ENCODE measurements around the gene CRYL1.

CRYL1 gene

DNA sequence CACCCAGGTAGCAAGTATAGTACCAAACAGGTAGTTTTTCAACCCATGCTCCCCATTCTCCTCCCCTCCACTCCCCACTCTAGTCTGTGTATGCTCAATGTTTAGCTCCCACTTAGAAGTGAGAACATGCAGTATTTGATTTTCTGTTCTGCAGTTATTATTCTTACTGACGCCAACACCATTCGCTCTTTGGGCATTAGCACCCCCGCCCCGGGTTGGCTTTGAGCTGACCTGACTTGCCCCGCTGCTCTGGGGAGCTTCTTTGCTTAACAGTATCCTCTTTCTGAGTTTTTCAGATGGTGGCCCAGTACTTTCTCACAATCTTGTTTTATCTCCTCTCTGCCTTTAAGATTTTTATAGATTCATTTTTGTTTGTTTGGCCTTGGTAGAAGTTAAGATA, 138.7 kb downstream of the CRYL1 start:
- in situ Hi-C loops (cut with HindIII; ENCODE audit: low sequenced_read_pairs) = no loop called here

DNA sequence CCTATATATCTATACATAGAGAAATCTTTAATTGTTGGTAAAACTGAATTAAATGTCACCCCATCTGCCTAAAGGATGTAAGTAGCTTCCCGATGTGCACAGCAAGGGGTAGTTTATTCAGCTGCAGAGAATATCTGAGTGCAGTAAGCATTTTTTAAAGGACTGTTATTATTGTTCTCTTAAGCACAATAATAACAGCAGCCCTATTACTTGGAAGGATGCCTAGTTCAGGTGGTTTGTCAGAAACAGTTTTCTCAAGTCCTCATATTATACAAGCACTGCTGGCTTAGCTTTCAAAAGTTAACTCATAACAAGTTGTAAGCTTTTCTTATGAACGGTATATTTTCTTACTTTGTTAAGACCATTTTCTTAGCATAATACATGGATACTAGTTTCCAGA, 142.6 kb downstream of the CRYL1 start:
- in situ Hi-C loops (cut with HindIII; ENCODE audit: low sequenced_read_pairs) = no loop called here

DNA sequence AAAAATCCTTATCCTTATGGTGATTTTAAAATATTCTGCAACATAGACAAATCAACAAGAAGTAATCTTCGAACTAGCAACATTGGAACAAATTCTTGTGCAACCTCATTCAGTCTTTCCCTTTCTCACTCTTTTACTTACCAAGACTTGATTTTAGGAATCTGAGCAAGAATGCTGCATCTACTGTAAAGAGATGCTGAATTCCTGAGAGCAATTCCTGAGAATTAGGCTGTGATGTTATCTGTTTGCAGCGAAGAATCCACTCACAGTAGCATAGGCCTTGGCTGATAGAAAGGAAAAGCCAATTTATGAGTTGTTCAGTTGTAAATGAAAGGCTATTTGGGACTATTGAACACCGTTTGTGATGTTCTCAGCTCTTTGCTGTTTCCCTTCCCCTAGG, 144.3 kb downstream of the CRYL1 start:
- in situ Hi-C loops (cut with HindIII; ENCODE audit: low sequenced_read_pairs) = no loop called here

DNA sequence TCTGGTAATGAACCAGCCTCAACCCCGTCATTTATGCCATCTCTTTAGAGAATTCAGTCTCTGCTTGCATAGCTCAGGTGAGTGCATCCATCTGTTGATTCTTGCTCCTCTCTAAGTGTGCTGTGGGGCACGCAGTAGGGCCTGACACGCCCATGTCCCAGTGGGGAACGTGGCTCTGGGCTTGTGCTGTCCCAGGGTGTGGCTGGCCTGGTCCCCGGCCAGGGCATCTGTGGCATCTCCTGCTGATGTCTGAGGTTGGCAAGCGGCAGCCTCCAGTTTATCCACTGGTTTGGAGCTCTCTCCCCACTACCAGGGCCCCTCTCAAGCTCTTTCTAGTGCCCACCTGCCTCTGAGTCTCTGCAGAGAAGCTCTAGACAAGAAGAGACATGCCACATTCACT, 146.9 kb downstream of the CRYL1 start:
- in situ Hi-C loops (cut with HindIII; ENCODE audit: low sequenced_read_pairs) = no loop called here

DNA sequence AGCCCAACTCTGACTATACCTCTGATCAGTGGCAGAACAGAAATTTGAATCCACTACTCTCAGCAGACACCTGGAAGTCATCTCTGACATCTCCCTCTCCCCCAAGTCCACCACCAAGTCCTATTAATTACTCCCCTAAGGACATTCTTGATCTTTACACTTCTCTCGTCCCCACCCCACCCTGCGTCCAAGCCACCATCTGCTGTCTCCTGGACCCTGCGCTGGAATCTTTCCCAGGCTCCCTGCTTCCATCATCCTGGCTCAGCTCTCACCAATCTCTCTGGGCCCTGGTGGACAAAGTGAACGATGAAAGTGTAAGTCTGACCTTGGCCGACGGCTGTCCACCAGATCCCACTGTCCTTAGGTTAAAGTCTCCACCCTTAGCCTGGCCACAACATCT, 147.9 kb downstream of the CRYL1 start:
- in situ Hi-C loops (cut with HindIII; ENCODE audit: low sequenced_read_pairs) = no loop called here

DNA sequence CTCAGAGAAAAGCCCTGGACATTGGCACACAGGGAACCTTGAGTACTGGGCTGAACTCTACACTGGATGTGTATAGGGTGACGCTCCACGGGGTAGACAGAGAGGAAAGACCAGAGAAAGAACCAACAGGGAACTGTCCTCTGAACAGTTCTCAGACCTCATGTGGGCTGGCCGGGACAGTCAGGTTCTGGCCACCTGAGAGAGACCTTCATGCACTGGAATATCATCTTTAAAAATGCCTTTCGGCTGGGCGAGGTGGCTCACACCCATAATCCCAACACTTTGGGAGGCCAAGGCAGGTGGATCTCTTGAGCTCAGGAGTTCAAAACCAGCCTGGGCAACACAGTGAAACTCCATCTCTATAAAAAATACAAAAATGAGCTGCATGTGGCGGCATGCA, 149.8 kb downstream of the CRYL1 start:
- in situ Hi-C loops (cut with HindIII; ENCODE audit: low sequenced_read_pairs) = no loop called here

DNA sequence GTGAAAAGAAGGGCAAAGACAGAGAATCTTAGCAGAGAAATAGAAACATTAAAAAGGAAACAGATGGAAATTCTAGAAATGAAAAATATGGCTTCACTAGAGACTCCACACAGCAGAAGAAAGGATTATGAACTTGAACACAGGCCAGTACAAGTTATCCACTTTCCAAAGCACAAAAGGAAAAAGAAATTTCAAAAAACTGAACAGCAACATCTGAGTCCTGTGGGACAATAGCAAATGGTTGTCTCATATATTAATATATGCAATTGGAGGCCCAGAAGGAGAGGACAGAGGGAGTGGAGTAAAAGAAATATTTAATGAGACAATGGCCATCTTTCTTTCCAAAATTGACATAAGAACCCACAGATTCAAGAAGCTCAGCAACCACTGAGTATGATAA, 151.8 kb downstream of the CRYL1 start:
- in situ Hi-C loops (cut with HindIII; ENCODE audit: low sequenced_read_pairs) = no loop called here

DNA sequence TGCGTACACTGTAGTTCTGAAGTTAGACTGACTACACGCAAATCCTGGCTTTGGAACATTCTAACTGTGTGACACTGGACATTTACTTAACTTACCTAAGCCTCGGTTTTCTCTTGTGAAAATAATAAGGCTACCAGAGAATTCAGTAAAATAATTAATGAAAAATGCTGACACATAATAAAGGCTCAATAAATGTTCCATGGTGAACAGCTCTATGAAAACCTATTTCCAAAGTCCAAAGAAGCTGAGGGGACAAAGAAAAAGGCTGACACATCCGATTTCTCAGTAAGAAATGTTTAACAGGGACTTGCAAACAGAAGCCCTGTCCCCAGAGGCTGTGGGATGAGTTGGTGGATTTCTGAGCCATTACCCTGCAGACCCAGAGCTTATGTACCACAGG, 153.8 kb downstream of the CRYL1 start:
- in situ Hi-C loops (cut with HindIII; ENCODE audit: low sequenced_read_pairs) = no loop called here

DNA sequence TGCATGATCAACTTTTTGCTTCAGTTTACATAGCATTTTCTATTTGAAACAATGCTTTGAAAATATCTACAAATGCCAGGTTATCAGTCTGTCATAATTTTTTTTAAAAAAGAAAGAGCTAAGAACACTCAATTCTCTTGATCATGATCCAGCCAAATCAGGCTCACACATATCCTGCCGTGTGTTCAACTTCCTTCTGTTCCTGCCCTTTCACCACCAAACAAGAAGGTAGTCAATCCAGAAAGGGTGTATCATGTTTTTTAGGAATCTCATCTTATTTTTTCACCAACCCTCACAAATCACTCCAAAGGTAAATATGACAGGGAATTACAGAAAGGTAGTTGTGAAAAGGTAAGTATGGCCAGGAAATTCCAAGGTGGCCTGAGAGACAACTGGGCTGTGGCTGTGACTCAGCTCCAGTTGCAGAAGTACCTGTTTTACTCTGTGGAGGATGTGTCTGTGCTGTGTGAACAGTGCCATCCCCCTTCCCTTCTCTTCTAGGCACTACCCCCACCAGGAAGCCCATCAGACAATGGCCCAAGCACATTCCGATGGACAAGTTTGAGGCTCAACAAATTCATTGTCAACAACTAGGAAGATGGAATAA, 154.7 kb downstream of the CRYL1 start:
- in situ Hi-C loops (cut with HindIII; ENCODE audit: low sequenced_read_pairs) = no loop called here

DNA sequence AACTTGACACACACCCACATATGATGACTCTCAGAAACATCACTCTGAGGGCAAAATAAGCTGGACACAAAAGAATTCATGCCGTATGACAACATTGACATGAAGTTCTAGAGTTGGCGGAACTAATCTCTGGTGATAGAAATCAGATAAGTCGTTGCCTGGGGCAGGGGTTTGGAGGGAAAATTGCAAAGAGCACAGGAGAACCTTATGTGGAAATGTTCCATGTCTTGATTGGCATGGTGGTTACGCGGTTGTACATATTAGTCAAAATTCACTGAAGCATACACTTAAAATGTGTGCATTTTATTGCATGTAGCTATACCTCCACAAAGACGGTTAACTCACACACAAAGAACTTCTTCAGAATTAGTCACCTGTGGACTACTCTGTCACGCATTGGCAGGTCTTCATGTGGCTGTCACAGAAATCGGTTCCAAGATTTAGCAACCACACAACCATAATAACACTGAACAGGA, 155.7 kb downstream of the CRYL1 start:
- in situ Hi-C loops (cut with HindIII; ENCODE audit: low sequenced_read_pairs) = no loop called here

DNA sequence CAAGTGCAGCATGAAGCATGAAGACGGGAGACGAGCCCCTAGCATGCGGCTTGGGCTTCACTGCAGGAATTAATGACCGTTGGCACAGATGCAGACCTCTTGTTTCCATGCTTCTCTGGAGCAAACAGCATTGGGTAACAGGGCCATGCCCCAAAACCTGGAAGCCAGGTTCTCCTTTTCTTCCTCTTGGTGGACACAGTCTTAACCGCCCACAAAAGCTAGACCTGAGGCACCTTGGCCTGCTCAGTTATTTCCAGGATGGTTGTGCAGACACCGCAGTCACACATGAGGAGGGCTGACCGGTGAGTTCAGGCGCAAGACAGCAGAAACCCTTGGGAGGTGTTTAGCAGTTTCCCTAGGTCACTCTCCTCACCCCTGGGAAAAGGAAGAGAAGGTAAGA, 159.6 kb downstream of the CRYL1 start:
- in situ Hi-C loops (cut with HindIII; ENCODE audit: low sequenced_read_pairs) = no loop called here

DNA sequence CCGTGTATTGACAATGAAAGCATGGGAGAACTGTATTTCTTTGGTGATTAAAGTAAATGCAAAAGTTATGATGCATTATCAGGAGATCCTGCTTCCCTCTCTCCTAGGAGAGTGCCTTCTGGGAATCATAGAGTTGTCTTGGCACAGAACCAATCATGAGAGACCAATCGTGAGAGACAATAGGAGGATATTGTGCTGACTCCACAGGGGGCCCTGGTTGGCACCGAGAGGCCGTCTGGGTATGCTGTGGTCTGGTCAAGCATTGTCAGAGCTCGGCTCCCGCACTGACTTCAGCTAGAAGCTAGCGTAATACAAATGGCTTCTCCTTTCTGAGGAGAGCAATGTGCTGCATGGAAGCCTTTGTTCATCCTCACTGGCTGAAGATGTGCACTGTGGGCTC, 162.1 kb downstream of the CRYL1 start:
- in situ Hi-C loops (cut with HindIII; ENCODE audit: low sequenced_read_pairs) = no loop called here

DNA sequence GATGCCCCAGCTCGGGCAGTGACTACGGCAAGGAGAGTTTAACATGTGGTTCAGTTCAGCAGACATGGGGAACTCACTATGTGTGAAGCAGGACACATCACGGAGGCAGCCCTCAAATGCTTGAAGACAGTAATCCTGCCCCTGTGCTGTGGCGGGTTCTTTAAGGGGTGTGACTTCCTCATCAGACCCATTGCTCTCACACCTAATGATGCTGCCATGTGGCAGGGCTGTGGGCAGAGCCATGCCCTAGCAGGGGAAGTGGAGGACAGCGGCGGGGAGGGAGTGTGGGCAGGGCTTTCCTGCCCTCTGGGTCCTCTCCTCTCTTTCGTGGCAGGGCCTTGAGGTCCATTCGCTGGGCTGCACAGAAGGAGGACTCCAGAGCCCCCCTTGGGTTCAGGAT, 162.5 kb downstream of the CRYL1 start:
- in situ Hi-C loops (cut with HindIII; ENCODE audit: low sequenced_read_pairs) = no loop called here

DNA sequence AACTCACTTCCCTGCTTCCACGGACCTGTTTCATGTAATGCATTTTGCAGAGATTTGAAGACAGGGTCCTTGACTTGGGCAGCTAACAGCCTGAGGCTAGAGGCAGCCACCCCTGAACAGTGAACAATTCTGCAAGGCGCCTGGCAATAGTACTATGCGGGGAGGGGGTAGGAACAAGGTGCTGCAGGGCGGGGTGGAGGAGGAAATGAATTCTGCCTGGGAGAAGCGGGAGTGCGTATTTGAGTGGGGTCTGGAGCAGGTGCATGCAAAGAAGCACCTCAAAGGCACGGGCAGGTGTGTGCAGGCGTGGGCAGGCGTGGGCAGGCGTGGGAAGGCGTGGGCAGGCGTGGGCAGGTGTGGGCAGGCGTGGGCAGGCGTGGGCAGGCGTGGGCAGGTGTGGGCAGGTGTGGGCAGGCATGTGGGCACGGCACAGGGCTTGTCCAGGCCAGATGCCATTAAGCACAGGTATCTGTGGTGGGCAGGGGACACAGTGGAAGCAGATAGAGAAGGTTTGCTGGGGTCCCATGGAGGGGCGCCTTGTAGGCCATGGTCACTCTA, 163.1 kb downstream of the CRYL1 start:
- in situ Hi-C loops (cut with HindIII; ENCODE audit: low sequenced_read_pairs) = no loop called here

DNA sequence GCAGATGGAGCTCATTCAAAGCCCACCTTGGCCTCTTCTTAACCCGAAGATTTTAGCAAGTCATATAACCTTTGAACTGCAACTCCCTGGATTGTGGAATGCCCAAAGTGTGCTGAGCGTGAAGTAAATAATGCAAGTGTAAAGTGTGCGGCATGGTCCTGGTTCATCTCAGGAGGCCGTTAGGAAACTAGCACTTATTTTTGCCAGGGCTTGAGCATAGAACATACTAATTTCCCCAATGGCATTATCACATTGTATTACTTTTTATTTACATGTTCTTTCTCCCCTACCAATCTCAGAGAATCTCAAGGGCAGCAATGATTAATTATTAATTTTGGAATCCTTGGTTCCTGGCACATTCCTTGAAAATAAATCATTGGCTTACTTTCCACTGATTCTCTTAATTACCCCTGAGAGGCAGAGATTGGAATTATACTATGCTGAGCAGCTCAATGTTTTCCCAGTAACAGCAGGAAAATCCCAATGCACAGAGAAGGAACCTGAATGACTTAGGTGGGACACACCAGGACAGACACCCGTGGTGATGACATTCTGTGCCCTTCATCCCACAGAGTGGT, 164.7 kb downstream of the CRYL1 start:
- in situ Hi-C loops (cut with HindIII; ENCODE audit: low sequenced_read_pairs) = no loop called here

DNA sequence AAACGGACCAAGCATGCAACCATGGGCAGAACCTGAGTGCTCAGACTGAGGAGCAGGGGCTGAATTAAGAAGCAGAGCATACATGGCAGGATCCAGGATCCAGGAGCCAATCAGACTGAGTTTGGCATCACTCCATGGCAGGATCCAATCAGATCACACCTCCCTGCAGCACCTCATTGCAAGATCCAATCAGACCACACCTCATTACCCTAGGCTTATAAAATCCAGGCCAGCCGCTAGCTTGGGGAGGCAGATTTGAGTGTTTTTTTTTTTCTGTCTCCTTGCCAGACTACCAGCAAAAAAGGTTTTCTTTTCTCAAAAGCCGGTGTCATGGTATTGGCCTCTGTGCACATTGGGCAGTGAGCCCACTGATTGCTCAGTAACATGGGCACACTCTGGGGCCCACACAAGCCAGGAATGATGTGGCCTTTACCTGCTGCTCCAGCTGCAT, 165.6 kb downstream of the CRYL1 start:
- in situ Hi-C loops (cut with HindIII; ENCODE audit: low sequenced_read_pairs) = no loop called here

DNA sequence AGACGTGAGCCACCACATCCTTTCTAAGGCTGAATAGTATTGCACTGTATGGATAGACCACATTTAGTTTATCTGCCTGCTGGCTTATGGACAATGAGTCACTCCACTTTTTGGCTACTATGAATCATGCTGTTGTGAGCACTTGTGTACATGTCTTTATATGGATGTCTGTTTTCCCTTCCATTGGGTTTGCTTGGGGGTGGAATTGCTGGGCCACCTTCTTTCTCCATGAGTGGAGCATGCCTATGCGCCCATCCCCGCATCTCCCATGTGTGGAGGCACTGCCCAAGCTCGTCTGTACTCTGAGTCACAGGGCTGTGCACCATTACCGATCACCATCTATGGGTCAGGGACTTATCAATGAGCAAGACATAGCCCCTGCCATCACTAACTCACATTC, 166.3 kb downstream of the CRYL1 start:
- in situ Hi-C loops (cut with HindIII; ENCODE audit: low sequenced_read_pairs) = no loop called here

DNA sequence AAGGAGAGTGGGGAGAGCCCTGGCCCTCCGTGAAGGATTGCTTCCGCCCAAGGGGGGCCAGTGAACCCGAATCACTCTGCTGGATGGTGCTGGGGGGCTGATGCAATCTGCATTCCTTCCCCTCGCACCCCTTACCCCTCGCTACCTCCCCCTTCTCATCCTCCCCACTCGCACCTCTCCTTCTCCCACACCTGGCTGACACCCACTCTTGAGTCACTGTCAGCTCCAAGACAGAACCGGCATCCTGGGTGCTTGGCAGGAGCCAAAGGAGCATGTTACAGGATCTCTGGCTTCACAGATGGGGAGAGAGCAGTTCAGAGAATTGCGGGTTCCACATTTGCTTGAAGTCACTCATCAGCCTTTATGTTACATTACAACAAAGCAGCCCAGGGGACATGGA, 167.6 kb downstream of the CRYL1 start:
- in situ Hi-C loops (cut with HindIII; ENCODE audit: low sequenced_read_pairs) = no loop called here

DNA sequence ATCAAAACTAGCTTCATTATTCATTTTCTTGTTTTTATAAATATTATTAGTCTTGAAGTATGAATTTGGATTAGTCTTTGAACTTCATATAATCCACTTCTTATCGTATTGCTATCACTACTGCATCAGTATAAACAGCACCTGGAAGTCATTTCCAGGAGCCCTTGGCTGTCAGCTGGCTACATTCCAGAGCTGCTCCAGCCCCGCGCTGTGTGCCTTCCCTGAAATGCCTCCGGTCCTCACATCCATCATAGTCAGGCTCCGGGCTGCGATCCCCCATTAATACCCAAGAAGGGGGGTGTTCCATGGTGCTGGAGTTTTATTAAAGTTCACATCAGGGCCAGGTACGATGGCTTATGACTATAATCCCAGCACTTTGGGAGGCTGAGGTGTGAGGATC, 169.2 kb downstream of the CRYL1 start:
- in situ Hi-C loops (cut with HindIII; ENCODE audit: low sequenced_read_pairs) = no loop called here

DNA sequence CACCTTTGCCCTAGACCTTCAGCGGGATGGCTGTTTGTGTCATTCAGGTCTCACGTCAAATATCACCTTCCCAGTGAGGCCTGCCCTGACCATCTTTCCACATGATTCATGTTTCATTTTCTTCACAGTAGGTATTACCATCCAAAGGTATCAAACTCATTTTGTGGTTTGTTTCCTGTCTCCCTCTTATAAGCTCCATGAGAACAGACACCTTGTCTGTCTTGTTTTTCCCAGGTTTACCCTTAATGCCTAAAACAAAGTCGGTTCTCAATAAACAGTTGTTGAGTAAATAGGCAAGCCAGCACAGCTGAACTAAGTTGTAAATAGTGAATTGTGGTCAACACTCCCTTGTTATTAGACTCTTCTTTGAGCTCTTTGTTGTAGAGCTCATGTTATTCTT, 170.9 kb downstream of the CRYL1 start:
- in situ Hi-C loops (cut with HindIII; ENCODE audit: low sequenced_read_pairs) = no loop called here

DNA sequence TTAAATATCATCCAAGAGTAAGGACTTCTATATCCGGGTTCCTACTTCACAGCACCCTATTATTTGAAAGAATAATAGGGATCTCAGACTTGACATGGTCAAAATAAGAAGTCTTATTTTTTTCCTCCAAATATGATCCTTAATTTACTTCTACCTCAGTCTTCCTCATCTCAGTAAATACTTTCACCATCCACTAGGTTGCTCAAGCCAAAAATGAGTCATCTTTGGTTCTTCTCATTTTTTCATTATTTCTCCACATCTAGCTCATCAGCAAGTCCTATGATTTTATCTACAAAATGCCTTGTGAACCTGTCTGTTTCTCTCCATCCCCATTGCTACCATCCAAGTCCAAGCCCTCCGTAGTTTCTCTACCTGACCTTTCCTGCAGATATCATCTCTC, 171.7 kb downstream of the CRYL1 start:
- in situ Hi-C loops (cut with HindIII; ENCODE audit: low sequenced_read_pairs) = no loop called here
